NT2/D1 (cell line): Measurements from ENCODE around the gene FYCO1.

Source experiments
- SUZ12 ChIP-seq: IDR thresholded peaks from 2 replicates; pipeline ENCODE4 v1.6.1; 2011; ENCODE audit not compliant: insufficient read length, insufficient read depth; ENCODE audit errors: extremely low read depth
- YY1 ChIP-seq: IDR thresholded peaks from 2 replicates; pipeline ENCODE4 v1.6.1; 2011; ENCODE audit not compliant: insufficient read length, insufficient read depth
- ZNF274 ChIP-seq: IDR thresholded peaks from 2 replicates; pipeline ENCODE4 v1.6.1; 2011; ENCODE audit warnings: mild to moderate bottlenecking, low read depth, low read length

DNA sequence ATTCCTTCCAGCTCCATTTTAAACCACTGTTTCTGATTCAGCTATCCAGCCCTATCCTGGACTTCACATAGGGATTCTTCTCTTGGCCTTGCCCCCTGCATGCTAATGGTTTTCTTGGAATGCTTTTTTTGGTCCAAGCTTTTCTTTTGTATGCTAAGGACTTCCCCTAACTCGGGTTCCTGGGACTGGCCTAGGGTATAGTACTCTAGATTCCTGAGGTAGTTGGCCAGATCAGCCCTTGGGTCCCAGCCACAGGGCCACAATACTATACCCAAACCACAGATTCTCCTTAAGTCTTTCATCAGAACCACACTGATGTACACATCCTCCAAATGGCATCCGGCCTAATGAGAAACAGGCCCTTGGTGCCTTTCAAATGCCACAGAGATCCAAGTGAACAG is 2.8 kb downstream of the FYCO1 start:
- TF ChIP-seq YY1 = no peak
- TF ChIP-seq ZNF274 = no peak
- TF ChIP-seq SUZ12 = no peak
